ENCODE results near the gene ZSCAN5A. TPM values are rescaled to one million over a fixed set of nuclear protein-coding genes. Genes with fewer than 3 reads are reported as not detected.

Gene ZSCAN5A
- total and polyA plus RNA-seq, 2 donors (not counting 1 experiment from before 2014, with no cell fraction given), result 5.5 to 6.3 TPM

DNA sequence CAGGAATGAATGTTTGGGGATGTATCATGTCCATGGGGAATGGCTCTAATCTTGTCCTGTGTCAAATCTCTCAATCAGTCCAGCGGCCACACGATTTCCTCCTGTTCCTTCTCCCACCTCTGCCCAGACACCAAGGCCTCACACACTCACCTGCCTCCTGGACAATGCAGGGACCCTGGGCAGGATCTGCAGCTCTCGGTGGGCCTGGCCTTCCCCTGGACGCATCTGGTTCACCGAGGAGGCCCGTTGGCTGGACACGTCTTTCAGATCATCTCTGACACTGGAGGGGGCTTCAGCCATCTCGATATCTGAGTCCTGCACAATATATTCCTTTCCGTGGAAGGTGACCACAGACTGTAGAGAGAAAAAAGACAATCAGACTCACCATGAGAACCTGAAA is 91.2 kb downstream of the ZSCAN5A start:
- no peak overlapping the region for H3K27ac ChIP-seq (ENCODE audit: insufficient read depth, low read length)
- no peak overlapping the region for H3K4me3 ChIP-seq (replicated peaks in 1 of 4; ENCODE audit: control extremely low read depth in 1 of 4, insufficient read depth in 1 of 4, low read depth in 3 of 4, low read length in 4 of 4)
- H3K79me2 ChIP-seq (ENCODE audit: control insufficient read depth, insufficient read depth, low read length), result no peaks in the 10 kb centered on the region
- no peaks in the 10 kb centered on the region for H3K27me3 ChIP-seq (ENCODE audit: control insufficient read depth, insufficient read depth, low read length)
- no peaks in the 10 kb centered on the region for H3K9me3 ChIP-seq (ENCODE audit: control insufficient read depth, insufficient read depth, low read depth, low read length)
- no peaks in the 10 kb centered on the region for H4K20me1 ChIP-seq (ENCODE audit: control insufficient read depth, extremely low read depth, insufficient read depth, low read length)
- H3K9ac ChIP-seq (ENCODE audit: insufficient read depth, low read length), result no peak overlapping the region
- TF ChIP-seq, protein P1, sequence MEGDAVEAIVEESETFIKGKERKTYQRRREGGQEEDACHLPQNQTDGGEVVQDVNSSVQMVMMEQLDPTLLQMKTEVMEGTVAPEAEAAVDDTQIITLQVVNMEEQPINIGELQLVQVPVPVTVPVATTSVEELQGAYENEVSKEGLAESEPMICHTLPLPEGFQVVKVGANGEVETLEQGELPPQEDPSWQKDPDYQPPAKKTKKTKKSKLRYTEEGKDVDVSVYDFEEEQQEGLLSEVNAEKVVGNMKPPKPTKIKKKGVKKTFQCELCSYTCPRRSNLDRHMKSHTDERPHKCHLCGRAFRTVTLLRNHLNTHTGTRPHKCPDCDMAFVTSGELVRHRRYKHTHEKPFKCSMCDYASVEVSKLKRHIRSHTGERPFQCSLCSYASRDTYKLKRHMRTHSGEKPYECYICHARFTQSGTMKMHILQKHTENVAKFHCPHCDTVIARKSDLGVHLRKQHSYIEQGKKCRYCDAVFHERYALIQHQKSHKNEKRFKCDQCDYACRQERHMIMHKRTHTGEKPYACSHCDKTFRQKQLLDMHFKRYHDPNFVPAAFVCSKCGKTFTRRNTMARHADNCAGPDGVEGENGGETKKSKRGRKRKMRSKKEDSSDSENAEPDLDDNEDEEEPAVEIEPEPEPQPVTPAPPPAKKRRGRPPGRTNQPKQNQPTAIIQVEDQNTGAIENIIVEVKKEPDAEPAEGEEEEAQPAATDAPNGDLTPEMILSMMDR (conservative IDR thresholded peaks at IDR 0.05 in 1 of 2, IDR thresholded peaks at IDR 0.05 in 1 of 2; ENCODE audit: low read depth in 1 of 2, low read length in 2 of 2), result no peak
- TF ChIP-seq EZH2 (IDR thresholded peaks at IDR 0.05; ENCODE audit: low read length, missing control alignments), result no peak
- no peak overlapping the region for H2AFZ ChIP-seq (ENCODE audit: low read length)
- no peaks in the 10 kb centered on the region for H3K36me3 ChIP-seq (ENCODE audit: control insufficient read depth, insufficient read depth, low read length)
- no peaks in the 10 kb centered on the region for H3K4me1 ChIP-seq (ENCODE audit: control insufficient read depth, extremely low read depth, insufficient read depth, low read length)
- no peak for DNase-seq (ENCODE audit: low read depth in 2 of 2)
- H3K4me2 ChIP-seq (ENCODE audit: extremely low read depth, insufficient read depth, low read length), result no peak overlapping the region

DNA sequence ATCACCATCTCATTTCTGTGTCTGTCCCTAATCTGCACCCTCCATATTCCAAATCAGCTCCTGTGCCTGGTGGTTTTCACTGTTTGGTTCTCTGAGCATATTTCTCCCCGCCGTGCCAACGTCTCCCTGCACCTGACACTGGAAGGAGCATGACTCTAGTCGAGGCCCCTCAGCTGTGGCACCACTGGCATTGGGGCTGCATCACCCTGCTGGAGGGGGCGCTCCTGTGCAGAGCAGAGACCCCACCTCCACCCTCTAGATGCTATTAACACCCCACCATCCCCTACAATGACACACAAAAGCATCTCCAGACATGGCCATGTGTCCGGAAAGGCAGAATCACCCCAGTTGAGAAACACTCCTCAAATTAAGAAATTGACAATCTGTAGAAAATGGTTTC is 91.7 kb downstream of the ZSCAN5A start:
- DNase-seq (ENCODE audit: low read depth in 2 of 2), result no peak
- Histone ChIP-seq H3K27ac (ENCODE audit: insufficient read depth, low read length) (no peak overlapping the region), H3K27me3 (ENCODE audit: control insufficient read depth, insufficient read depth, low read length) (no peaks in the 10 kb centered on the region), H3K9me3 (ENCODE audit: control insufficient read depth, insufficient read depth, low read depth, low read length) (no peaks in the 10 kb centered on the region), H3K9ac (ENCODE audit: insufficient read depth, low read length) (no peak overlapping the region), H4K20me1 (ENCODE audit: control insufficient read depth, extremely low read depth, insufficient read depth, low read length) (no peaks in the 10 kb centered on the region), H3K4me1 (ENCODE audit: control insufficient read depth, extremely low read depth, insufficient read depth, low read length) (no peaks in the 10 kb centered on the region), H3K4me3 (replicated peaks in 1 of 4; ENCODE audit: control extremely low read depth in 1 of 4, insufficient read depth in 1 of 4, low read depth in 3 of 4, low read length in 4 of 4) (no peak overlapping the region), H3K4me2 (ENCODE audit: extremely low read depth, insufficient read depth, low read length) (no peak overlapping the region), H3K36me3 (ENCODE audit: control insufficient read depth, insufficient read depth, low read length) (no peaks in the 10 kb centered on the region), H2AFZ (ENCODE audit: low read length) (no peak overlapping the region), H3K79me2 (ENCODE audit: control insufficient read depth, insufficient read depth, low read length) (no peaks in the 10 kb centered on the region)
- TF ChIP-seq EZH2 (IDR thresholded peaks at IDR 0.05; ENCODE audit: low read length, missing control alignments), result no peak
- TF ChIP-seq, protein P1 (conservative IDR thresholded peaks at IDR 0.05 in 1 of 2, IDR thresholded peaks at IDR 0.05 in 1 of 2; ENCODE audit: low read depth in 1 of 2, low read length in 2 of 2), result no peak

DNA sequence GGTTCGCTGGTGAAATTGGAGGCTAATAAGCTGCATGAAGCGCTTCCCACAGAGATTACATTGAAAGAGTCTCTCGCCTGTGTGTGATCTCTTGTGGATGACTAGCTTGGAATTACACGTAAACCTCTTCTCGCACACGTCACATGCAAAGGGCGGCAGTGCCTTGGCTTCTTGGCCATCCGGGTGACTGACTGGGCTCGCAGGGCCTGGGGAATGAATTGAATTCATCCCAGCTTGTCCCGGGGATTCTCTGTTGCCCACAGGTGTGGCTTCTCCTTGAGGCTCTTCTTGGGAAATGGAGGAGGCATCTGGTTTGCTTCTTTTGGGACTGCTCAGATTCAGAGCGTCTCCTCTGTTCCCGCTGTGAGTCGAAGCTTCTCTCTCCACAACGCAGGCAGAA is 92.8 kb downstream of the ZSCAN5A start:
- Histone ChIP-seq H3K9ac (ENCODE audit: insufficient read depth, low read length) (no peak overlapping the region), H3K4me1 (ENCODE audit: control insufficient read depth, extremely low read depth, insufficient read depth, low read length) (no peaks in the 10 kb centered on the region), H3K36me3 (ENCODE audit: control insufficient read depth, insufficient read depth, low read length) (no peaks in the 10 kb centered on the region), H3K27me3 (ENCODE audit: control insufficient read depth, insufficient read depth, low read length) (no peaks in the 10 kb centered on the region), H3K27ac (ENCODE audit: insufficient read depth, low read length) (no peak overlapping the region), H3K4me2 (ENCODE audit: extremely low read depth, insufficient read depth, low read length) (no peak overlapping the region), H3K9me3 (ENCODE audit: control insufficient read depth, insufficient read depth, low read depth, low read length) (no peaks in the 10 kb centered on the region), H4K20me1 (ENCODE audit: control insufficient read depth, extremely low read depth, insufficient read depth, low read length) (no peaks in the 10 kb centered on the region), H3K79me2 (ENCODE audit: control insufficient read depth, insufficient read depth, low read length) (no peaks in the 10 kb centered on the region), H3K4me3 (replicated peaks in 1 of 4; ENCODE audit: control extremely low read depth in 1 of 4, insufficient read depth in 1 of 4, low read depth in 3 of 4, low read length in 4 of 4) (no peak overlapping the region), H2AFZ (ENCODE audit: low read length) (no peak overlapping the region)
- TF ChIP-seq, protein P1 (conservative IDR thresholded peaks at IDR 0.05 in 1 of 2, IDR thresholded peaks at IDR 0.05 in 1 of 2; ENCODE audit: low read depth in 1 of 2, low read length in 2 of 2), result no peak
- no peak for TF ChIP-seq EZH2 (IDR thresholded peaks at IDR 0.05; ENCODE audit: low read length, missing control alignments)
- no peak for DNase-seq (ENCODE audit: low read depth in 2 of 2)
